WI38 (cell line): Measurements from ENCODE around the gene KPNA3.
"Not testable (repeated sequence)": the region's sequence is repeated elsewhere in the genome, so short reads cannot be mapped to it uniquely, and the experiment has no call there.

Experiments
- H3K4me3 ChIP-seq: 2 replicates; pipeline ENCODE4 v1.5.1; 2011; ENCODE audit warnings: low read depth, mild to moderate bottlenecking, control low read depth, low read length
- CTCF ChIP-seq: IDR thresholded peaks from 2 replicates; pipeline ENCODE4 v1.5.1; 2012; ENCODE audit warnings: low read depth, mild to moderate bottlenecking, control low read depth, low read length

KPNA3 gene

GRCh38 chr13:49820591-49821215 lies 28.2 kb upstream of the KPNA3 start:
- no peak for TF ChIP-seq CTCF
- H3K4me3 ChIP-seq: no peak overlapping the region

- H3K4me3 ChIP-seq: not testable (repeated sequence)
Observed at GRCh38 chr13:49816047-49816446, 23.6 kb upstream of the KPNA3 start.

GRCh38 chr13:49814551-49815270 lies 22.2 kb upstream of the KPNA3 start:
- no peak overlapping the region for H3K4me3 ChIP-seq

GRCh38 chr13:49812812-49813211 lies 20.3 kb upstream of the KPNA3 start:
- H3K4me3 ChIP-seq: no peak overlapping the region
- no peak for TF ChIP-seq CTCF

More at GRCh38 chr13:49814551-49815270, 22.2 kb upstream of the KPNA3 start:
- TF ChIP-seq CTCF: no peak

GRCh38 chr13:49811527-49811908 lies 19.0 kb upstream of the KPNA3 start:
- no peak overlapping the region for H3K4me3 ChIP-seq
- TF ChIP-seq CTCF: no peak

GRCh38 chr13:49810567-49811526 lies 18.4 kb upstream of the KPNA3 start:
- no peak overlapping the region for H3K4me3 ChIP-seq
- TF ChIP-seq CTCF: no peak

GRCh38 chr13:49807681-49808080 lies 15.2 kb upstream of the KPNA3 start:
- no peak for TF ChIP-seq CTCF

More at GRCh38 chr13:49807681-49808080, 15.2 kb upstream of the KPNA3 start:
- H3K4me3 ChIP-seq: no peak overlapping the region
